Uterus (tissue), 4 donors: ENCODE measurements around the gene LSP1. TPM values are rescaled to one million over a fixed set of nuclear protein-coding genes. Genes with fewer than 3 reads are reported as not detected.

Source experiments
- DNase-seq, 2 donors: peaks; one replicate each; pipeline ENCODE4 v3.0.0-alpha.2; 2019 to 2020
- H3K27ac ChIP-seq, 2 donors: fragments of 200-600 bp; sonication (generic); 1 replicate in 1 of 2; 2 replicates in 1 of 2; pipeline ENCODE4 v1.5.1; 2016 to 2018
- H3K27me3 ChIP-seq, 2 donors: fragments of 200-600 bp; sonication (generic); one replicate each; pipeline ENCODE4 v1.5.1; 2018 to 2019; ENCODE audit warnings: control low read depth in 1 of 2
- H3K36me3 ChIP-seq, 2 donors: fragments of 200-600 bp; sonication (generic); one replicate each; pipeline ENCODE4 v1.5.1; 2019; ENCODE audit warnings: control low read depth in 1 of 2
- H3K4me1 ChIP-seq, 2 donors: fragments of 200-600 bp; sonication (generic); one replicate each; pipeline ENCODE4 v1.5.1; 2018 to 2019; ENCODE audit warnings: control low read depth in 1 of 2
- H3K4me3 ChIP-seq, 2 donors: fragments of 200-600 bp; sonication (generic); 1 replicate in 1 of 2; 2 replicates in 1 of 2; pipeline ENCODE4 v1.5.1; 2018 to 2019; ENCODE audit warnings: mild to moderate bottlenecking in 1 of 2
- H3K9me3 ChIP-seq, 2 donors: fragments of 200-600 bp; sonication (generic); one replicate each; pipeline ENCODE4 v1.5.1; 2019; ENCODE audit warnings: control low read depth in 1 of 2
- POLR2A ChIP-seq, 2 donors: fragments of 450-650 bp; IDR thresholded peaks; one replicate each; pipeline ENCODE4 v1.6.1; 2016; ENCODE audit warnings: antibody characterized with exemption in 2 of 2, mild to moderate bottlenecking in 1 of 2, moderate library complexity in 1 of 2
- intact Hi-C: fragments of 100-400 bp; cut with DNase I; formaldehyde crosslinking; loops from one replicate; pipeline ENCODE4 v1.15.1; 2023; ENCODE audit warnings: low total_unique reads
- total RNA-seq, 4 donors: library from RNA; depleted of rRNA in 3 of 4; stranded (reverse); fragments of >200 nt in 3 of 4; gene quantifications; one replicate each; pipeline versions ENCODE4 v1.1.0 to v1.2.4, GENCODE V29; 2014 to 2023
- TF ChIP-seq, protein P1 (sequence below), 4 experiments: fragments of 200-600 bp in 2 of 4; fragments of 450-650 bp in 2 of 4; sonication (generic) in 2 of 4; IDR thresholded peaks; one replicate each; pipeline ENCODE4 v1.5.1; 2016 to 2019; ENCODE audit warnings: antibody characterized with exemption in 4 of 4, mild to moderate bottlenecking in 2 of 4, moderate library complexity in 1 of 4
- donor health status: DM: yes; HTN: yes; CAD: no.

Gene LSP1
- total RNA-seq, 4 donors from 2014 or later, result 11.2 to 112 (median 25.1) TPM

GRCh38 chr11:1838077-1838425 lies 14.8 kb upstream of the LSP1 start:
- intact Hi-C loops, result loop anchor here (5.0 kb wide), 1 partner anchor 314 kb away; no protein-coding TSS in a partner anchor
- Histone ChIP-seq H3K4me3 (no peak overlapping the region), H3K4me1 (no peaks in the 10 kb centered on the region), H3K36me3 (no peaks in the 10 kb centered on the region), H3K27me3 (no peaks in the 10 kb centered on the region), H3K27ac (no peak overlapping the region), H3K9me3 (no peaks in the 10 kb centered on the region)
- TF ChIP-seq, protein P1, sequence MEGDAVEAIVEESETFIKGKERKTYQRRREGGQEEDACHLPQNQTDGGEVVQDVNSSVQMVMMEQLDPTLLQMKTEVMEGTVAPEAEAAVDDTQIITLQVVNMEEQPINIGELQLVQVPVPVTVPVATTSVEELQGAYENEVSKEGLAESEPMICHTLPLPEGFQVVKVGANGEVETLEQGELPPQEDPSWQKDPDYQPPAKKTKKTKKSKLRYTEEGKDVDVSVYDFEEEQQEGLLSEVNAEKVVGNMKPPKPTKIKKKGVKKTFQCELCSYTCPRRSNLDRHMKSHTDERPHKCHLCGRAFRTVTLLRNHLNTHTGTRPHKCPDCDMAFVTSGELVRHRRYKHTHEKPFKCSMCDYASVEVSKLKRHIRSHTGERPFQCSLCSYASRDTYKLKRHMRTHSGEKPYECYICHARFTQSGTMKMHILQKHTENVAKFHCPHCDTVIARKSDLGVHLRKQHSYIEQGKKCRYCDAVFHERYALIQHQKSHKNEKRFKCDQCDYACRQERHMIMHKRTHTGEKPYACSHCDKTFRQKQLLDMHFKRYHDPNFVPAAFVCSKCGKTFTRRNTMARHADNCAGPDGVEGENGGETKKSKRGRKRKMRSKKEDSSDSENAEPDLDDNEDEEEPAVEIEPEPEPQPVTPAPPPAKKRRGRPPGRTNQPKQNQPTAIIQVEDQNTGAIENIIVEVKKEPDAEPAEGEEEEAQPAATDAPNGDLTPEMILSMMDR (IDR thresholded peaks at IDR 0.05), result no peak
- no peak for TF ChIP-seq POLR2A (IDR thresholded peaks at IDR 0.05)
- no peak for DNase-seq

DNA sequence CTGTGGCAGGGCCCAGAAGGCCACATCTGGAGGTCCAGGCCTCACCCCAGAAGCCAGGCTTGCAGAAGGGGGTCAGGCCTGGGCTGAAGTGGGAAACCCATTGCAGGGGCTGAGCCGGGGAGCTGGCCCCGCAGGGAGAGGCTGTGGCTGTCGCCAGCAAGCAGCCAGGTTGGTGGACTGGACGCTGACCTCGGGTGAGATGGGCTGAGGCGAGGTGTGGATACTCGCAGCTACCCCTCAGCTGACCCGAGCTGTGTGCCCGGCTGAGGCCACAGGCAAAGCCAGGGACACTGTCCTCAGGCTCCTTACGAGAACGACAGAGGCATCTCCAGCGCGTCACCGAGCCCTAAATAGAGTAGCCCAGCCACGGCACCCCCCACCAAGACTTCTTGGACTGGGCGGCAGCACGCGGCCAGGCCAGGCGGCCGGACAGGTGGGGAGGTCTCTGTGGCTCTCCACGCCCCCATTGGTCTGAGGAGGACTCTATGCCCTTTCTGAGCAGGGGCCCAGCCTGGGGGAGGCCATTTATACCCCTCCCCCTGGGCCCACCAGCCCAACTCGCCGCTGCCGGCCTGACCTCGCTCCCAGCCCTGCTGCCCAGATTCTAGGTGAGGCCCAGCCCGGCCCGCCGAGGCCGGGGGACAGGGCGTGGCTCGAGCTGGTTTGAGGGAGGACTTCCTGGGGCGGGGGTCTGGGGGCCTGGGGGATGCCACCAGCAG lies 14.3 kb upstream of the LSP1 start, which contains the start of gene TNNI2:
TNNI2 (plus strand) TSS at position 556 of the 719 bp plus-strand sequence. CDS start 716 bp downstream, outside the sequence.
- intact Hi-C loops, result loop anchor here (5.0 kb wide), 1 partner anchor 314 kb away; no protein-coding TSS in a partner anchor
- Histone ChIP-seq H3K4me1 (no peaks in the 10 kb centered on the region), H3K27ac (no peak within 1 kb of the TSS), H3K4me3 (no peak within 1 kb of the TSS), H3K36me3 (no peaks in the 10 kb centered on the region), H3K9me3 (no peaks in the 10 kb centered on the region), H3K27me3 (no peaks in the 10 kb centered on the region)
- no peak for DNase-seq
- TF ChIP-seq, protein P1 (IDR thresholded peaks at IDR 0.05), result no peak
- TF ChIP-seq POLR2A (IDR thresholded peaks at IDR 0.05), result no peak

GRCh38 chr11:1839204-1839923 lies 13.5 kb upstream of the LSP1 start:
- Histone ChIP-seq H3K9me3 (no peaks in the 10 kb centered on the region), H3K4me3 (no peak overlapping the region), H3K4me1 (no peaks in the 10 kb centered on the region), H3K27ac (no peak overlapping the region), H3K36me3 (no peaks in the 10 kb centered on the region), H3K27me3 (no peaks in the 10 kb centered on the region)
- intact Hi-C loops, result loop anchor here (5.0 kb wide), 1 partner anchor 313 kb away; no protein-coding TSS in a partner anchor
- DNase-seq, result no peak
- TF ChIP-seq, protein P1 (IDR thresholded peaks at IDR 0.05), result no peak
- TF ChIP-seq POLR2A (IDR thresholded peaks at IDR 0.05), result no peak

GRCh38 chr11:1839924-1840779 lies 12.7 kb upstream of the LSP1 start:
- DNase-seq, result no peak
- Histone ChIP-seq H3K9me3 (no peaks in the 10 kb centered on the region), H3K27me3 (no peaks in the 10 kb centered on the region), H3K4me1 (no peaks in the 10 kb centered on the region), H3K36me3 (no peaks in the 10 kb centered on the region), H3K4me3 (no peak overlapping the region), H3K27ac (no peak overlapping the region)
- intact Hi-C loops, result loop anchor here (5.0 kb wide), 1 partner anchor 312 kb away; no protein-coding TSS in a partner anchor
- TF ChIP-seq POLR2A (IDR thresholded peaks at IDR 0.05), result no peak
- TF ChIP-seq, protein P1 (IDR thresholded peaks at IDR 0.05), result no peak
